ENCODE measurements around the gene SMYD1.

GRCh38 chr2:88057437-88057844 is 10.2 kb upstream of the SMYD1 start:
- TF ChIP-seq POLR2A (IDR thresholded peaks at IDR 0.05; ENCODE audit: low read depth), result no peak
- TF ChIP-seq, protein P1, sequence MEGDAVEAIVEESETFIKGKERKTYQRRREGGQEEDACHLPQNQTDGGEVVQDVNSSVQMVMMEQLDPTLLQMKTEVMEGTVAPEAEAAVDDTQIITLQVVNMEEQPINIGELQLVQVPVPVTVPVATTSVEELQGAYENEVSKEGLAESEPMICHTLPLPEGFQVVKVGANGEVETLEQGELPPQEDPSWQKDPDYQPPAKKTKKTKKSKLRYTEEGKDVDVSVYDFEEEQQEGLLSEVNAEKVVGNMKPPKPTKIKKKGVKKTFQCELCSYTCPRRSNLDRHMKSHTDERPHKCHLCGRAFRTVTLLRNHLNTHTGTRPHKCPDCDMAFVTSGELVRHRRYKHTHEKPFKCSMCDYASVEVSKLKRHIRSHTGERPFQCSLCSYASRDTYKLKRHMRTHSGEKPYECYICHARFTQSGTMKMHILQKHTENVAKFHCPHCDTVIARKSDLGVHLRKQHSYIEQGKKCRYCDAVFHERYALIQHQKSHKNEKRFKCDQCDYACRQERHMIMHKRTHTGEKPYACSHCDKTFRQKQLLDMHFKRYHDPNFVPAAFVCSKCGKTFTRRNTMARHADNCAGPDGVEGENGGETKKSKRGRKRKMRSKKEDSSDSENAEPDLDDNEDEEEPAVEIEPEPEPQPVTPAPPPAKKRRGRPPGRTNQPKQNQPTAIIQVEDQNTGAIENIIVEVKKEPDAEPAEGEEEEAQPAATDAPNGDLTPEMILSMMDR (IDR thresholded peaks at IDR 0.05), result no peak
- no peak for TF ChIP-seq EP300 (IDR thresholded peaks at IDR 0.05)

All from esophagus muscularis mucosa (tissue), 4 donors.